22Rv1 (cell line): ENCODE measurements around the gene CCL16.

ENCODE experiments used
- CTCF ChIP-seq: fragments of 450-650 bp; IDR thresholded peaks from 2 replicates; pipeline ENCODE4 v1.5.1; 2017; ENCODE audit warnings: mild to moderate bottlenecking
- ZFX ChIP-seq: fragments of 450-650 bp; IDR thresholded peaks from 2 replicates; pipeline ENCODE4 v1.6.1; 2017; ENCODE audit warnings: antibody characterized with exemption, borderline replicate concordance

- TF ChIP-seq CTCF (no peak), ZFX (no peak)
These were observed 3.0 kb downstream of the CCL16 start for GRCh38 chr17:35978346-35978745.
